ENCODE data around the gene OSGIN1.

The OSGIN1 gene

GRCh38 chr16:83912519-83913244 is 40.4 kb upstream of the OSGIN1 start:
- DNase-seq (ENCODE audit: extremely low spot score) = no peak
- CTCF ChIA-PET = interaction anchor here (1.1 kb wide), 1 partner anchor 13 kb away, joined by 3 read pairs; no protein-coding TSS in a partner anchor
- TF ChIP-seq HDGF (IDR thresholded peaks at IDR 0.05; ENCODE audit: borderline replicate concordance) = no peak
- no peak for TF ChIP-seq FOXM1 (IDR thresholded peaks at IDR 0.05; ENCODE audit: borderline replicate concordance)
- TF ChIP-seq FOXA1 (IDR thresholded peaks at IDR 0.05) = no peak
- no peak for TF ChIP-seq FOXK2 (IDR thresholded peaks at IDR 0.05)
- no peak for TF ChIP-seq L3MBTL2 (conservative IDR thresholded peaks at IDR 0.05)
- TF ChIP-seq ELF4 (IDR thresholded peaks at IDR 0.05) = no peak
- TF ChIP-seq LEF1 (IDR thresholded peaks at IDR 0.05; ENCODE audit: borderline replicate concordance) = no peak
- TF ChIP-seq BHLHE40 (IDR thresholded peaks at IDR 0.05; ENCODE audit: borderline replicate concordance) = no peak
- no peak for TF ChIP-seq SUZ12 (IDR thresholded peaks at IDR 0.05)
- TF ChIP-seq ZNF384 (IDR thresholded peaks at IDR 0.05) = no peak
- TF ChIP-seq ARNT (IDR thresholded peaks at IDR 0.05) = no peak
- no peak for TF ChIP-seq NFRKB (IDR thresholded peaks at IDR 0.05)
- TF ChIP-seq CTBP1 (IDR thresholded peaks at IDR 0.05; ENCODE audit: borderline replicate concordance) = no peak
- TF ChIP-seq SP1 (IDR thresholded peaks at IDR 0.05) = no peak
- TF ChIP-seq TARDBP (IDR thresholded peaks at IDR 0.05) = no peak
- no peak for TF ChIP-seq PKNOX1 (IDR thresholded peaks at IDR 0.05)
- POLR2A ChIA-PET = no interaction called here

GRCh38 chr16:83913245-83913633 is 39.8 kb upstream of the OSGIN1 start:
- no peak for TF ChIP-seq SP1 (IDR thresholded peaks at IDR 0.05)
- no peak for TF ChIP-seq LEF1 (IDR thresholded peaks at IDR 0.05; ENCODE audit: borderline replicate concordance)
- no peak for TF ChIP-seq ARNT (IDR thresholded peaks at IDR 0.05)
- TF ChIP-seq FOXA1 (IDR thresholded peaks at IDR 0.05) = no peak
- TF ChIP-seq PKNOX1 (IDR thresholded peaks at IDR 0.05) = no peak
- DNase-seq (ENCODE audit: extremely low spot score) = no peak
- POLR2A ChIA-PET = no interaction called here
- CTCF ChIA-PET = interaction anchor here (1.1 kb wide), 1 partner anchor 13 kb away, joined by 3 read pairs; no protein-coding TSS in a partner anchor

- TF ChIP-seq SUZ12 (IDR thresholded peaks at IDR 0.05) (no peak), HDGF (IDR thresholded peaks at IDR 0.05; ENCODE audit: borderline replicate concordance) (no peak), ELF4 (IDR thresholded peaks at IDR 0.05) (no peak), PKNOX1 (IDR thresholded peaks at IDR 0.05) (no peak), L3MBTL2 (conservative IDR thresholded peaks at IDR 0.05) (no peak), ARNT (IDR thresholded peaks at IDR 0.05) (no peak), FOXA1 (IDR thresholded peaks at IDR 0.05) (no peak), TARDBP (IDR thresholded peaks at IDR 0.05) (no peak), ZNF384 (IDR thresholded peaks at IDR 0.05) (no peak), LEF1 (IDR thresholded peaks at IDR 0.05; ENCODE audit: borderline replicate concordance) (no peak), FOXM1 (IDR thresholded peaks at IDR 0.05; ENCODE audit: borderline replicate concordance) (no peak), NFRKB (IDR thresholded peaks at IDR 0.05) (no peak), CTBP1 (IDR thresholded peaks at IDR 0.05; ENCODE audit: borderline replicate concordance) (no peak), FOXK2 (IDR thresholded peaks at IDR 0.05) (no peak), SP1 (IDR thresholded peaks at IDR 0.05) (no peak)
- no peak for DNase-seq (ENCODE audit: extremely low spot score)
- POLR2A ChIA-PET = no interaction called here
- CTCF ChIA-PET = no interaction called here
Observed at GRCh38 chr16:83914091-83914710, 38.8 kb upstream of the OSGIN1 start.

- POLR2A ChIA-PET = no interaction called here
- DNase-seq (ENCODE audit: extremely low spot score) = no peak
- CTCF ChIA-PET = no interaction called here
- TF ChIP-seq LEF1 (IDR thresholded peaks at IDR 0.05; ENCODE audit: borderline replicate concordance) (no peak), TARDBP (IDR thresholded peaks at IDR 0.05) (no peak), PKNOX1 (IDR thresholded peaks at IDR 0.05) (no peak), ELF4 (IDR thresholded peaks at IDR 0.05) (no peak), HDGF (IDR thresholded peaks at IDR 0.05; ENCODE audit: borderline replicate concordance) (no peak), FOXA1 (IDR thresholded peaks at IDR 0.05) (no peak), FOXM1 (IDR thresholded peaks at IDR 0.05; ENCODE audit: borderline replicate concordance) (no peak), L3MBTL2 (conservative IDR thresholded peaks at IDR 0.05) (no peak), CTBP1 (IDR thresholded peaks at IDR 0.05; ENCODE audit: borderline replicate concordance) (no peak), ARNT (IDR thresholded peaks at IDR 0.05) (no peak)
Observed at GRCh38 chr16:83915081-83915480, 38.0 kb upstream of the OSGIN1 start.

GRCh38 chr16:83915491-83915890 is 37.5 kb upstream of the OSGIN1 start:
- TF ChIP-seq L3MBTL2 (conservative IDR thresholded peaks at IDR 0.05) = no peak
- TF ChIP-seq NFRKB (IDR thresholded peaks at IDR 0.05) = no peak
- no peak for TF ChIP-seq LEF1 (IDR thresholded peaks at IDR 0.05; ENCODE audit: borderline replicate concordance)
- TF ChIP-seq ARNT (IDR thresholded peaks at IDR 0.05) = no peak
- TF ChIP-seq FOXK2 (IDR thresholded peaks at IDR 0.05) = no peak
- no peak for TF ChIP-seq TARDBP (IDR thresholded peaks at IDR 0.05)
- no peak for TF ChIP-seq ELF4 (IDR thresholded peaks at IDR 0.05)
- no peak for TF ChIP-seq PKNOX1 (IDR thresholded peaks at IDR 0.05)
- no peak for TF ChIP-seq ZNF384 (IDR thresholded peaks at IDR 0.05)
- no peak for TF ChIP-seq HDGF (IDR thresholded peaks at IDR 0.05; ENCODE audit: borderline replicate concordance)
- no peak for TF ChIP-seq CTBP1 (IDR thresholded peaks at IDR 0.05; ENCODE audit: borderline replicate concordance)
- no peak for TF ChIP-seq SP1 (IDR thresholded peaks at IDR 0.05)
- TF ChIP-seq FOXM1 (IDR thresholded peaks at IDR 0.05; ENCODE audit: borderline replicate concordance) = no peak
- no peak for TF ChIP-seq BHLHE40 (IDR thresholded peaks at IDR 0.05; ENCODE audit: borderline replicate concordance)
- no peak for TF ChIP-seq FOXA1 (IDR thresholded peaks at IDR 0.05)
- no peak for TF ChIP-seq SUZ12 (IDR thresholded peaks at IDR 0.05)
- no peak for DNase-seq (ENCODE audit: extremely low spot score)
- POLR2A ChIA-PET = no interaction called here
- CTCF ChIA-PET = no interaction called here
